Measurements from ENCODE around the gene USP49.

GRCh38 chr6:41917528-41917927 is 22.4 kb upstream of the USP49 start:
- no peak for TF ChIP-seq POLR2A (IDR thresholded peaks at IDR 0.05)
- TF ChIP-seq, protein P1, sequence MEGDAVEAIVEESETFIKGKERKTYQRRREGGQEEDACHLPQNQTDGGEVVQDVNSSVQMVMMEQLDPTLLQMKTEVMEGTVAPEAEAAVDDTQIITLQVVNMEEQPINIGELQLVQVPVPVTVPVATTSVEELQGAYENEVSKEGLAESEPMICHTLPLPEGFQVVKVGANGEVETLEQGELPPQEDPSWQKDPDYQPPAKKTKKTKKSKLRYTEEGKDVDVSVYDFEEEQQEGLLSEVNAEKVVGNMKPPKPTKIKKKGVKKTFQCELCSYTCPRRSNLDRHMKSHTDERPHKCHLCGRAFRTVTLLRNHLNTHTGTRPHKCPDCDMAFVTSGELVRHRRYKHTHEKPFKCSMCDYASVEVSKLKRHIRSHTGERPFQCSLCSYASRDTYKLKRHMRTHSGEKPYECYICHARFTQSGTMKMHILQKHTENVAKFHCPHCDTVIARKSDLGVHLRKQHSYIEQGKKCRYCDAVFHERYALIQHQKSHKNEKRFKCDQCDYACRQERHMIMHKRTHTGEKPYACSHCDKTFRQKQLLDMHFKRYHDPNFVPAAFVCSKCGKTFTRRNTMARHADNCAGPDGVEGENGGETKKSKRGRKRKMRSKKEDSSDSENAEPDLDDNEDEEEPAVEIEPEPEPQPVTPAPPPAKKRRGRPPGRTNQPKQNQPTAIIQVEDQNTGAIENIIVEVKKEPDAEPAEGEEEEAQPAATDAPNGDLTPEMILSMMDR (IDR thresholded peaks at IDR 0.05) = no peak

All from right lobe of liver (tissue), 4 donors.